RCC 7860 (cell line): ENCODE data around the gene MLKL.
"Not testable (repeated sequence)": the region's sequence is repeated elsewhere in the genome, so short reads cannot be mapped to it uniquely, and the experiment has no call there.

Source experiments
- DNase-seq: peaks from one replicate; pipeline ENCODE4 v3.0.0-alpha.2; 2015; ENCODE audit warnings: low spot score
- FAIRE-seq: peaks from 2 replicates; lab custom pipeline; 2012; peaks lifted over from hg19 to GRCh38; lab: Jason Lieb, UNC

Gene MLKL

DNA sequence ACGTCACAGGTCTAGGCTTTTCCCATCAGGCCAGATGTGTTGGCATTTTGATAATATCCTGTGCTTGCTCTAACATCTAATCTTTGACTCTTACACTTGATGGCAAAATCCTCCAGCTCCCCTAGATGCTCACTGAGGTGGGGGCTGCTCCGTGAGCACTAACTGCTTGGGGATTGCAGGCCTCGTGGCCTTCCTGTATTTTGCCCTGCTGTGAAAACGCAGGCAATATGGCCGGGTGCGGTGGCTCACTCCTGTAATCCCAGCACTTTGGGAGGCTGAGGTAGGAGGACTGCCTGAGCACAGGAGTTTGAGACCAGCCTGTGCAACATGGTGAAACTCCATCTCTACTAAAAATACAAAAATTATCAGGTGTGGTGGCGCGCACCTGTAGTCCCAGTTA lies 9.7 kb upstream of the MLKL start:
- no peak for DNase-seq
- no peak for FAIRE-seq

DNA sequence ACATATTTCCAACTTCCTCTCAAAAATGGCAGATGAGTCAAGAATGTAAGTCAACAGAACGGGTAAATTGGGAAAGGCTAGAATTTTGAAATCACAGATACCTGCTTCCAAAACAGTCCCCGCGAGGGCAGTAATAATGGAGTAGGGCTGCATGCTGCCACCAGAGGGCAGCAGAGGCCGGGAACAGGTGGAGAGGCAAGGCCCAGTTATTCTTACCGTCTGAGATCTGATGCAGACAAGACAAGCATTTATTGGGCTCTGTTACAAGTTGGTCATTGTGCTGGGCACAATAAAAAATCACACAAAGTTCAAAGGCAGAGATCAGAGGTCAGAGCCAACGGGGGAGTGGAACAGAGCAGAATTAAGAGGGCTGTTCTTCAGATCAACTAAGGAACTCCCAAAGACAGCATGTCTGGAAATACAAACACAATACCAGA lies 8.8 kb upstream of the MLKL start:
- DNase-seq (peak; percentile 39), FAIRE-seq (no peak)

DNA sequence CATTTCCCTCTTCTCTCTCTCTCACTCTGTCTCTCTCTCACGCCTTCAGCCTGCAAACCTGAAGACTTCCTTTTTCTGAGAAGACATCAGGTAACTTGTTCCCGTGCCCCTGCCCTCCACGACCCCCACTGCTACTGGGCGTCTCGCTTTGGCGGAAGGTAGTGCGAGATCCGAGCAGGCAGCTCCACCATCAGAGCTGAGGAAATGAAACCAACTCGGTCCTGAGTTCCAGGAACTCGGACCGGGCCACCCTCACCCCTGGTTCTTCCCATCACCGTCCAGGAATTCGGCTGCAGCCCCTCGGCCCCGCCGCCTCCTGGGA lies 585 bp downstream of the MLKL start:
- FAIRE-seq = no peak
- DNase-seq = peak; percentile 11

DNA sequence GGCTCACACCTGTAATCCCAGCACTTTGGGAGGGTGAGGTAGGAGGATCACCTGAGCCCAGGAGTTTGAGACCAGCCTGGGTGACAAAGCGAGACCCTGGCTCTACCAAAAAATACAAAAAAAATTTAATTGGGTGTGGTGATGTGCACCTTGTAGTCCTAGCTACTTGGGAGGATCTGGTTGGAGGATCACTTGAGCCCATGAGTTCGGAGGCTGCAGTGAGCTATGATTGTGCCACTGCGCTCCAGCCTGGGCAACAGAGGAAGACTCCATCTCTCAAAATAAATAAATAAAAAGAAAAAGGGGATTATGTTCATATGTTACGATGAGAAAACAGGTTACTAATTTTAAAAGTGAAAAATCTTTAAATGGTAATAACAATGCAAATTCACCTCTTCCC lies 996 bp downstream of the MLKL start:
- DNase-seq (no peak), FAIRE-seq (no peak)

- DNase-seq (no peak), FAIRE-seq (no peak)
Observed at GRCh38 chr16:74698222-74698621, 2.4 kb downstream of the MLKL start.

DNA sequence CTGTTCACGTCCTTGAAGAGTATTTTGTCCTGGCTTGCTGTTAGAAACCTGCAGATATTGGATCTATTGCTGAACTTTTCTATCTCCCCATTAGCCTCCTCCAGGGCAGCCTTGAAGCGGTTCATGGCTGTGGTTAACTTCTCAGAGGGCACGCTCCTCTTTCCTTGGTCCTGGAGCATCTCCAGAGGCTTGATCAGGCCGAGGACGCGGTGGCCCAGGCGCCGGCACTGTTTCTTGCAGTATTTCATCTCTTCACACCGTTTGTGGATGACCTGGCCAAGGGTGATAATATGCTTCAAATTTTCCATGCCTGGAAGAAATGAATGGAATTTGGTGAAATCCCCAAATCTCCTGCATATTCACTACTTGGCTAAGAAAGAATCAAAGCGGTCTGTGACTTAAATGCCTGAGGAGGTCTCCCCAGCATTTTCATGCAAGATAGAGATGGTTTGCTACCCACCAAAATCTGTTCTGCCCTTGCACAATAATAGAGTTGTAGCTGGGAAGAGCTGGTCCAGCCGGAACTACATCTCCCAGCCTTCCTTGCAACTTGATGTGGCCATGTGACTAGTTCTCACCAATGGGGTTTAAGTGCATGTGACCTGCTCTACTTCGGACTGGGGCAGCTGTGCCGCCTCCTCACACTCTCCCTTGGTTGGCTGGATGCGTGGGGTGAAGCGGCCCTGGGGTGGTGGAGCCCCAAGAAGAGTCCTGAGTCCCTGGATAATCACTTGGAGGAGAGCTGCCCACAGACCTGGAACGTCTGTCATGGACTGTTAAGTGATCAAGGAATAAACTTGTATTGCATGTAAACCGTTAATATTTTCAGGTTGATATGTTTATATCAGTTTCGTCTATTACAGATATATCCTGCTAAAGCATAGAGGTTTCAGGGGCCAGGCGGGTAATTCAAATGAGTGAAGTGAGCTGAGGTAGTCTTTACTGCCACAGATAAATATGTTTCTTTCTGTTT lies 4.9 kb downstream of the MLKL start:
- peak; percentile 71 for DNase-seq
- no peak for FAIRE-seq

- FAIRE-seq (no peak), DNase-seq (no peak)
Observed at GRCh38 chr16:74691093-74691855, 9.4 kb downstream of the MLKL start.

DNA sequence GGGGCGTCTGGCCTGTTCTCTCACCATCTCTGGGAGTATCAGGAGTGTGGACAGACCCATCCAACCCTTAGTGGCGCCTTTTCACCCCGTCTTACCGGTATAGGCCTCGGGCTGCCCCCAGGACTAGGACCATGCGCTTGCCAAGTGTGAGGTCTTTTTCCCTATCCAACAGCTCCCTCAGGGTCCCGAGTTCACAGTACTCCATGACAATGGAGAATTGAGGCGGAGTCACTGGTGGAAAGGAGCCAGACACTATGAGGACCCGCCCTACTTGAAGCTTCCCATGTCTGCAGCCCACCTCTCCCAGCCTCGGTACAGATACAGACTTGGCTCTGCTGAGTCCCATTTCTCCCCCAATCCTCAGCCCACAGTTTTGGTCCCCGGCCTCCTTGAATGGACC lies 18.1 kb downstream of the MLKL start:
- FAIRE-seq (no peak), DNase-seq (no peak)

GRCh38 chr16:74680681-74681080 lies 20.0 kb downstream of the MLKL start:
- FAIRE-seq (no peak), DNase-seq (no peak)

- no peak for FAIRE-seq
- no peak for DNase-seq
Observed at GRCh38 chr16:74679983-74680382, 20.7 kb downstream of the MLKL start.

DNA sequence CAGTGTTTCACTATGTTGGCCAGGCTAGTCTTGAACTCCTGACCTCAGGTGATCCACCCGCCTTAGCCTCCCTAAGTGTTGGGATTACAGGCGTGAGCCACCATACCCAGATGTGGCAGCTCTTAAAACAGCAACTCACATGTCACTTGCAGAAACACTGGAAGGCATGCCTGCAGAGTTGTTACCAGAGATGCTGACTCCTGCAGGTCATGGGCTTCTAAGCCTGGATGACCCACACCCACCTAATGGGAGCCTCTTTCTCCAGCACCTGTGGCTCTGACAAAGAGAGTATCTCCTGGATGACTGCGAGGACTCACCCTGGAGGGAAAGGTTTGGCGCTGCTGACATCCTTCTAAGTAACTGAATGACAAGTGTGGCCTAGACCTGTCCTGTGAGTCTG lies 22.8 kb downstream of the MLKL start:
- DNase-seq (no peak), FAIRE-seq (no peak)

DNA sequence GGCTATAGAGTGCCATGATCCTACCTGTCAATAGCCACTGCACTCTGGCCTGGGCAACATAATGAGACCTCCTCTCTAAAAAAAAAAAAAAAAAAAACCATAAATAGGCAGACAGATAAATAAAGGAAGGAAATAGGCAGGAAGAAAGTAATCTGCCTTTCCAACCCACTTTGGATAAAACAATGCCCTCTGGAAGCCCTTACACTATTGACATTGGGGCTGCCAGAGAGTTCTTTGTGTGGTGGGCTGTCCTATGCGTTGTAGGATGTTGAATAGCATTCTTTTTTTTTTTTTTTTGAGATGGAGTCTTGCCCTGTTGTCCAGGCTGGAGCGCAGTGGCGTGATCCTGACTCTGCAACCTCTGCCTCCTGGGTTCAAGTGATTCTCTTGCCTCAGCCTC lies 26.8 kb downstream of the MLKL start:
- DNase-seq (no peak), FAIRE-seq (no peak)

GRCh38 chr16:74668877-74669276 lies 31.8 kb downstream of the MLKL start:
- FAIRE-seq, DNase-seq: not testable (repeated sequence)

GRCh38 chr16:74667255-74667700 lies 33.4 kb downstream of the MLKL start:
- DNase-seq (no peak), FAIRE-seq (no peak)

DNA sequence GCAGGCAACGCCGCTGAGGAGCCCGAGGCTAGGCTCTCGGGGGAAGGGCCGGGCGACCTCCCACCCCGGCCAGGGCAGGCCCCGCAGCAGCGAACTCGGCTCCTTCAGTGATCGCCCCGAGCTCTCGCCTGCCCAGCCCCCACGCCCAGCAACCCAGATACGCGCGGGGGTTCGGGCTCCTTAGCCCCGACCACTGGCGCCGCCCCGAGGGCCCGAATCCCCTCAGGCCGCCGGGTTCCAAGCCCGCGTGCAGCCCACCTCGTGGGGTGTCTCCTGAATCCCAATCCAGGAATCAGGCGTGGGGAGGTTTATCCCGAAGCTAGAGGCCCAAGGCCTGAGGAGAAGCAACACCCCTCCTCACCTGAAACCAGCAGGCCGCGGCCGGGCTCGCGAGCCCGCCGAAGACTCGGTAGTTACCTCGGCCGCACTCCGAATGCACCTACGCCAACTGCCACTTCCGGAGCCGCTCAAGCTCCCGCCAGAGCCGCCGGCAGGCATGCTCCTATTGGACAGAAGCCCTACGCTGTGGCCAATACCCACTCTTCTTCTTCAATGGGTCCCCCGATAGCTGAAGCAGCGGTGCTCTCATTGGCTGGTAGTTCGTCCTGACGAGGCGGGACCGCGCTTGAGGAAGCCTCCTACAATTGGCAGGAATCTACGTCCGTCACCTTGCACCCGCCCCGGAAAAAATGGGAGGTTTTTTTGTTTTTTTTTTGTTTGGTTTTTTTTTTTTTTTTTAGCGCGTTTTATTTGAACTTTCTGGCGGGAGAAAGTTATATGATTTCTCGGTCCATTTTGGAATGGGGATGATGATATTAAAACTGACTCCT lies 34.0 kb downstream of the MLKL start, which contains the start of gene RFWD3:
RFWD3 (minus strand) TSS at position 453 of the 830 bp plus-strand sequence. CDS start 5,428 bp downstream, outside the sequence.
- DNase-seq = peak; percentile 98
- peak; percentile 95 for FAIRE-seq

DNA sequence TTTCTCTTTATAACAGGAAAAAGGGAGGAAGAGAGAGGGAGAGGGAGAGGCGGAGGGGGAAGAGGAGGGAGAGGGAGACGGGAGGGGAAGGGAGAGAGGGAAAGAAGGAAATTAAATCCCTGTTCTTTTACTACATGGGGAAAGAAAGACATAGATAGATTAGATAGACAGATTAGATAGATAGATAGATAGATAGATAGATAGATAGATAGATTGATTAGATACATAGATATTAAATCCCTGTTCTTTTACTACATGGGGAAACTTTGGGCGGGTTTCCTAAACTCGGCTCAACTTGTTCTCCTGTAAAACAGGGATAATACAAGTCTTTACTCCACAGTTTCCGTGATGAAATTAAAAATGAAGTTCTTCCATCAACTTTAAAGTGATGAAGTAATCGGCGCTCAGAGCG lies 34.6 kb downstream of the MLKL start:
- DNase-seq (no peak), FAIRE-seq (no peak)

DNA sequence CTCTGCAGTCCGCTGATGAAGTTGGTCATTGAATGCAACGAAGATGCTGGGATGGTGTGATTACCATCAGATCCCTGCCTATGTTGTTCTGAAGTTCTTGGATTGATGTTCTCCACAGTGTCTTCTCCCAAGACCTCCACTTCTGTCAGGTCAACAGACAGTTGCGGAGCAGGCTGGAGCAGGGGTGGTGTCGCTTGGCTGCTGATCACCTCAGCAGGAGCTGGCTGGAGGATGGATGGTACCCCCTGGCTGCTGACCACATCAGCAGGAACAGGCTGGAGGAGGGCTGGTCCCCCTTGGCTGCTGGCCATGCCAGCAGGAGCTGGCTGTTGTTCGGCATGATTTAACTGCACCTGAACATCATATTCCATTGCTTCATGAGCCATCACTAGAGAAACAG lies 39.6 kb downstream of the MLKL start:
- FAIRE-seq = no peak

DNA sequence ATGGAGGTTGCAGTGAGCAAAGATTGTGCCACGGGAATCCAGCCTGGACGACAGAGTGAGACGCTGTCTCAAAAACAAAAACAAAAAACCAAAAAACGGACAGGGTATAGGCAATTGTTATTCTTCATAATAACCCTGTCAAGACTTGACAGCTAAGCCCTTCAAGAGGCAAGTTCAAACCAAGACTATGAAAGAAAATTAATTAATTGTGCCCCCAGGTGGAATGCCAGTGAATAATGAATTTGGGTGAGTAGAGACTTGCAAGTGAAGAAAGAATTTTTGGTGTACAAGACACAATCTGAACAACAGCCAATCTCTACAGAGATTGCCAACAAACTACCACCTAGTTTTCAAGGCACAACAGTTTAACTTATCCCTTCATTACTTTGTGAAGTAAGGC lies 40.3 kb downstream of the MLKL start:
- no peak for DNase-seq
- no peak for FAIRE-seq

More for the DNA sequence above, 39.6 kb downstream of the MLKL start:
- DNase-seq = no peak

DNA sequence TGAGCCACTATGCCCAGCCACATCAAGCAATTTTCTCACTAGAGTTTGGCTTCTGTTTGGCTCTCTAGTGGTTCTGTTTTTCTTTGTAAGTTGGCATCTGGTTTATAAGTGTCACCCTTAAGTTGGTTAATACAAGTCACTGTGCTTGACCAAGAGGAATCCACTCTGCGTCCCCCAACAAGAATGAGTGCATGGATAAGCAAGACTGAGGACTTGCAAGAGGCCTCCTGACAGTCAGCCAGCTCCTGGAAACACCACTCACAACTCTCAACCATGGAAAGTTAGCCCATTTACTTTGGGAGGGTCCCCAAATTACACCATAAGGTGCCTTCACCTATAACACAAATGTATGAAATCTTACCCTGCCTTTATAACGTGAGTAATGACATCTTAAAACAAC lies 41.6 kb downstream of the MLKL start:
- FAIRE-seq (no peak), DNase-seq (no peak)

DNA sequence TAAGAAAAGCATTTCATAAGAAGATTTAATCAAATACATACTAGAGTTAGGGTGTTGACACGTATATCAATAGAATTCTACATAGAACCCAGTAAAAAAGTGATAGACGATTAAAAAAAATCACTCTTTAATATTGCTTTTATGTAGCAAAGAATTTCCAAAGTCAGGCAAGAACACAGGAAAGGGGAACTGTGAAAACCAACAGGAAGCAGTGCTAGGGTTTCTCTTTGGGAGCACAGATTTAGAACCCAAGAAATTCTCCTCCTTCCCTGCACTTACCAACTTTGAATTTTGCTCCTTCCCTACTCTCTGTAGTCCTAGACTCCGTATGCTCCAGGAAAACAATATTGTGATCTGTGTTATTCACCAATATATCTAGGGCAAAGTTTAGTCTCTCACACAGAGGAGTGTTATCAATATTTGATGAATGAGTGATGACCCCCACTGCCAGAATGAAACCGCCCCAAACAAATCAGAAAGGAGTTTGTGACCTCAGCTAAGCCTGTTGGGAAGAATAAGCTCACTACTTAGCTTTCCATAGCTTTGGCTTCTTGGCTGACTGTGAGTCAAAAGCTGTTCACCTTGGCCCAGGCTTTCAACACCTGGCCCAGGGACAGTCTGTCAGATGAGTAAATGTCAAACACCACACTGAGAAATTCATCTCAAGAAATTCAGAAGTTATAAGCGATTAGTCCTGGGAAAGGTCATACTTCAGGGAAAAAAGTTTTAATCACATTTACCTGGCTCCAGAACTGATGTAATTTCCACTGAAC lies 42.6 kb downstream of the MLKL start:
- DNase-seq = no peak
- FAIRE-seq = no peak
